GM12878 (cell line): ENCODE results near the gene GLTP. TPM values are rescaled to one million over a fixed set of nuclear protein-coding genes. Genes with fewer than 3 reads are reported as not detected.

Experiments
- ATAC-seq: fragments of 200-7000 bp; cut with Tn5 transposase; 3 replicates; pipeline ENCODE4 v1.9.1; 2020; ENCODE audit warnings: mild to moderate bottlenecking, moderate library complexity
- BruUV-seq: library from RNA; stranded (reverse); fragments of 400-500 nt; replicated peaks from 2 replicates; lab custom pipeline; 2021; lab: Mats Ljungman, UMichigan
- CTCF ChIA-PET: fragments of 300-600 bp; sonication (Branson Sonifier 250); formaldehyde crosslinking; extraction: SDS; loops from one replicate; lab custom pipeline; 2021; ENCODE audit warnings: inconsistent platforms; lab: Yijun Ruan, JAX
- POLR2A ChIA-PET: fragments of 350-600 bp; formaldehyde crosslinking; extraction: SDS; loops from one replicate; lab custom pipeline; 2021; ENCODE audit warnings: inconsistent platforms; lab: Charles Lee
- RAD21 ChIA-PET: fragments of 300-600 bp; sonication (Branson Sonifier 250); formaldehyde crosslinking; loops from one replicate; lab custom pipeline; 2023; ENCODE audit warnings: antibody characterized with exemption; ENCODE audit not compliant: unreplicated experiment; lab: Charles Lee
- SMC1A ChIA-PET: fragments of 300-600 bp; sonication (Branson Sonifier 250); formaldehyde crosslinking; loops from one replicate; lab custom pipeline; 2023; ENCODE audit not compliant: unreplicated experiment, uncharacterized antibody; lab: Charles Lee
- DNase-seq: peaks from one replicate; pipeline ENCODE4 v3.0.0-alpha.2; 2011; ENCODE audit warnings: low read depth, low spot score
- FAIRE-seq: peaks from 3 replicates; lab custom pipeline; 2011; peaks lifted over from hg19 to GRCh38; lab: Jason Lieb, UNC
- H2AFZ ChIP-seq: 2 replicates; pipeline ENCODE4 v1.6.0; 2011; ENCODE audit warnings: low read depth, low read length, control low read depth; ENCODE audit not compliant: control insufficient read depth
- H3K27ac ChIP-seq: 2 replicates; pipeline ENCODE4 v1.5.1; 2011; ENCODE audit warnings: control low read depth; ENCODE audit not compliant: control insufficient read depth, insufficient read depth
- H3K27me3 ChIP-seq, 2 experiments: replicated peaks in 1 of 2; 2 replicates each; pipeline versions ENCODE4 v1.6.0 to v1.6.1; 2011; ENCODE audit warnings: low read length in 1 of 2; ENCODE audit not compliant: control insufficient read depth in 2 of 2, insufficient read depth in 2 of 2
- H3K36me3 ChIP-seq, 2 experiments: 2 replicates each; pipeline ENCODE4 v1.5.1; 2011; ENCODE audit warnings: low read length in 1 of 2; ENCODE audit not compliant: control insufficient read depth in 2 of 2, insufficient read depth in 2 of 2
- H3K4me1 ChIP-seq: 2 replicates; pipeline ENCODE4 v1.6.1; 2011; ENCODE audit warnings: mild to moderate bottlenecking, low read length, moderate library complexity, mixed read lengths; ENCODE audit not compliant: control insufficient read depth, insufficient read depth
- H3K4me2 ChIP-seq: 2 replicates; pipeline ENCODE4 v1.6.0; 2011; ENCODE audit warnings: control low read depth; ENCODE audit not compliant: control insufficient read depth, insufficient read depth
- H3K4me3 ChIP-seq: fragments of 200-600 bp; sonication (generic); 2 replicates; pipeline ENCODE4 v1.5.1; 2016
- H3K79me2 ChIP-seq: 2 replicates; pipeline ENCODE4 v1.6.0; 2011; ENCODE audit warnings: low read length; ENCODE audit not compliant: control insufficient read depth, insufficient read depth
- H3K9ac ChIP-seq: 2 replicates; pipeline ENCODE4 v1.8.0; 2011; ENCODE audit warnings: low read length, control low read depth, mixed read lengths; ENCODE audit not compliant: control insufficient read depth, insufficient read depth
- H3K9me3 ChIP-seq: replicated peaks from 3 replicates; pipeline ENCODE4 v1.5.1; 2011; ENCODE audit warnings: mild to moderate bottlenecking, low read length; ENCODE audit not compliant: control insufficient read depth, insufficient read depth
- H4K20me1 ChIP-seq: 2 replicates; pipeline ENCODE4 v1.6.0; 2011; ENCODE audit not compliant: control insufficient read depth, insufficient read depth
- E2F4 ChIP-seq: IDR thresholded peaks from 2 replicates; pipeline ENCODE4 v1.6.1; 2012; ENCODE audit warnings: low read depth, low read length, improper control_type of control experiment
- ESRRA ChIP-seq: IDR thresholded peaks from 2 replicates; pipeline ENCODE4 v1.6.1; 2012; ENCODE audit warnings: mild to moderate bottlenecking, low read length, improper control_type of control experiment
- HDGF ChIP-seq: fragments of 450-650 bp; IDR thresholded peaks from 2 replicates; pipeline ENCODE4 v1.6.1; 2016; ENCODE audit warnings: antibody characterized with exemption
- JUNB ChIP-seq: IDR thresholded peaks from 2 replicates; pipeline ENCODE4 v1.6.1; 2016; ENCODE audit warnings: antibody characterized with exemption, mild to moderate bottlenecking
- MXI1 ChIP-seq: fragments of 150-350 bp; IDR thresholded peaks from 2 replicates; pipeline ENCODE4 v1.6.1; 2011; ENCODE audit warnings: low read depth, mild to moderate bottlenecking, inconsistent platforms, low read length, improper control_type of control experiment
- NRF1 ChIP-seq: conservative IDR thresholded peaks from 2 replicates; pipeline ENCODE4 v1.6.1; 2011; ENCODE audit warnings: mild to moderate bottlenecking, low read depth, low read length, improper control_type of control experiment
- PAX8 ChIP-seq: fragments of 450-650 bp; IDR thresholded peaks from 2 replicates; pipeline ENCODE4 v1.6.1; 2017; ENCODE audit warnings: mild to moderate bottlenecking, moderate library complexity
- RAD51 ChIP-seq: fragments of 450-650 bp; IDR thresholded peaks from 2 replicates; pipeline ENCODE4 v1.6.1; 2016; ENCODE audit warnings: moderate library complexity, mild to moderate bottlenecking, inconsistent platforms
- SREBF1 ChIP-seq: IDR thresholded peaks from 2 replicates; pipeline ENCODE4 v1.6.1; 2012; ENCODE audit warnings: mild to moderate bottlenecking, low read length
- SUZ12 ChIP-seq: fragments of 200-600 bp; sonication (generic); IDR thresholded peaks from one replicate; pipeline ENCODE4 v1.6.1; 2018; ENCODE audit warnings: antibody characterized with exemption, mild to moderate bottlenecking; ENCODE audit not compliant: unreplicated experiment
- TCF12 ChIP-seq: IDR thresholded peaks from 2 replicates; pipeline ENCODE4 v1.6.1; 2011; ENCODE audit warnings: low read depth, mild to moderate bottlenecking, low read length
- ZBTB11 ChIP-seq: fragments of 450-650 bp; formaldehyde crosslinking; IDR thresholded peaks from 2 replicates; pipeline ENCODE4 v1.5.0; 2022; ENCODE audit warnings: mild to moderate bottlenecking, missing genetic modification characterization
- ZZZ3 ChIP-seq: IDR thresholded peaks from 2 replicates; pipeline ENCODE4 v1.6.1; 2011; ENCODE audit warnings: low read depth; ENCODE audit not compliant: control insufficient read depth, insufficient read length
- WGBS: methylation state at CpG from one replicate; pipeline ENCODE4 v1.1.6; 2016; ENCODE audit warnings: low lambda C conversion rate; ENCODE audit not compliant: insufficient replicate concordance, insufficient coverage; ENCODE audit errors: missing lambda C conversion rate; 5-methylcytosine and 5-hydroxymethylcytosine counted together
- in situ Hi-C: fragments of 300-500 bp; cut with MboI; formaldehyde crosslinking; loops from 9 replicates; pipeline ENCODE4 v1.14.3; 2018; ENCODE audit warnings: mixed read lengths
- intact Hi-C: fragments of 100-400 bp; cut with micrococcal nuclease; formaldehyde crosslinking; loops from one replicate; pipeline ENCODE4 v1.14.2; 2022; ENCODE audit not compliant: unreplicated experiment
- polyA plus RNA-seq, 11 experiments: library from polyadenylated mRNA; depleted of rRNA in 4 of 11; unstranded in 6 of 11; stranded (reverse) in 5 of 11; fragments of >200 nt; fragmentation: Nextera tagmentation in 4 of 11; fragmentation: Illumina TruSeq in 1 of 11; extraction: Ambion mirVana in 4 of 11; extraction: Trizol in 1 of 11; gene quantifications; 1 replicate in 1 of 11; 2 replicates in 10 of 11; pipeline versions ENCODE4 v1.2.1 to v1.2.3, GENCODE V29; 2011 to 2016; ENCODE audit warnings: inconsistent platforms in 2 of 11, missing spikeins in 2 of 11, low read depth in 1 of 11
- total RNA-seq, 4 experiments: library from RNA; depleted of rRNA in 3 of 4; stranded (reverse); fragments of >200 nt in 3 of 4; fragmentation: Illumina TruSeq in 1 of 4; extraction: Trizol in 1 of 4; gene quantifications; 2 replicates each; pipeline versions ENCODE4 v1.2.1 to v1.2.3, GENCODE V29; 2013 to 2021
- TF ChIP-seq, protein P1 (sequence below): fragments of 450-650 bp; IDR thresholded peaks from 2 replicates; pipeline ENCODE4 v1.6.1; 2017; ENCODE audit warnings: mild to moderate bottlenecking, low read depth, inconsistent platforms; ENCODE audit not compliant: poor library complexity, severe bottlenecking

The GLTP gene
- total and polyA plus RNA-seq, 10 of the 15 experiments (the other 5 are each of a cell fraction or from before 2014, with no cell fraction given): 16.8 to 44.0 (median 25.3) TPM

GRCh38 chr12:109926016-109926415 is 45.7 kb upstream of the GLTP start (continued):
- TF ChIP-seq ZBTB11 (CRISPR knock-in tag) (no peak), ESRRA (no peak), SREBF1 (no peak), MXI1 (no peak)
- TF ChIP-seq, protein P1, sequence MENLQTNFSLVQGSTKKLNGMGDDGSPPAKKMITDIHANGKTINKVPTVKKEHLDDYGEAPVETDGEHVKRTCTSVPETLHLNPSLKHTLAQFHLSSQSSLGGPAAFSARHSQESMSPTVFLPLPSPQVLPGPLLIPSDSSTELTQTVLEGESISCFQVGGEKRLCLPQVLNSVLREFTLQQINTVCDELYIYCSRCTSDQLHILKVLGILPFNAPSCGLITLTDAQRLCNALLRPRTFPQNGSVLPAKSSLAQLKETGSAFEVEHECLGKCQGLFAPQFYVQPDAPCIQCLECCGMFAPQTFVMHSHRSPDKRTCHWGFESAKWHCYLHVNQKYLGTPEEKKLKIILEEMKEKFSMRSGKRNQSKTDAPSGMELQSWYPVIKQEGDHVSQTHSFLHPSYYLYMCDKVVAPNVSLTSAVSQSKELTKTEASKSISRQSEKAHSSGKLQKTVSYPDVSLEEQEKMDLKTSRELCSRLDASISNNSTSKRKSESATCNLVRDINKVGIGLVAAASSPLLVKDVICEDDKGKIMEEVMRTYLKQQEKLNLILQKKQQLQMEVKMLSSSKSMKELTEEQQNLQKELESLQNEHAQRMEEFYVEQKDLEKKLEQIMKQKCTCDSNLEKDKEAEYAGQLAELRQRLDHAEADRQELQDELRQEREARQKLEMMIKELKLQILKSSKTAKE: no peak

DNA sequence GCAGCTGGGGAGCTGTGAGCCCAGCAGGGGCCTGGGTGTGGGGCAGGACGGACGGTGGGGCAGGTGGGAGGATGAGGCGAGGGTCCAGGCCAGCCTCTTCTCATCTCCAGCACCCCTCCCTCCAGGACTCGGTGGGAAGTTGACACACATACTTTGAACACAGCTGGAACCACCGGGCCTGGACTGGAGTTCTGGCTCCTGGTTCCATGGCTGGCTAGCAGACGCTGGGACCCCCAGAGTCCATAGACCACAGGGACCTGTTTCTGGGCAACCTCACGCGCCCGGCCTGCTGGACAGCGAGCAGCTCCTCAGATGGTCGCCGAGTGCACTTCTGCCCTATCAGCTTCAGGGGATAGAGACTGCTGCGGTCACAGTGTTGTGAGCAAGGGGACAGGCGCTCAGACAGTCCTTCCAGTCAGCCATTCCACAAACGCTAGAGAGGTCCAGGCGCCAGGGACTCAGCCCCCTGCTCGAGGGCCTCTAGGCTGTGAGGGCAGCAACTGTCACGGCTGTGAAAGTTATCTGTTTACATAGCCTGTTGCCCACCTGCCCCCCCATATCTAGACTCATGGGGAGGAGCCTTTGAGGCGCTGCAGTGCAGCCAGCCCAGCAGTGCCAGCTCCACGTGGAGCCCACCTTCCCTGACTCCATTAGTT is 45.0 kb upstream of the GLTP start:
- no TSS peak for BruUV-seq
- Histone ChIP-seq H3K4me3 (no peak overlapping the region), H3K9me3 (no peaks in the 10 kb centered on the region), H2AFZ (no peak overlapping the region), H3K27ac (no peak overlapping the region), H3K4me2 (no peak overlapping the region), H4K20me1 (no peaks in the 10 kb centered on the region), H3K9ac (no peak overlapping the region), H3K27me3 (no peaks in the 10 kb centered on the region), H3K79me2 (no peaks in the 10 kb centered on the region), H3K4me1 (no peaks in the 10 kb centered on the region), H3K36me3 (peaks cover 0 to 2% of the 10 kb centered on the region in 2 experiments; a peak in 3 of 4 replicates)
- in situ Hi-C loops (no loop called here), intact Hi-C loops (loop anchor here (5.0 kb wide), 1 partner anchor 73 kb away; no protein-coding TSS in a partner anchor)
- ChIA-PET SMC1A (interaction anchor here (0.7 kb wide), 1 partner anchor 1064 kb away, joined by 3 read pairs; no protein-coding TSS in a partner anchor), CTCF (interaction anchor here (0.9 to 1.4 kb wide), 3 partner anchors 25 to 72 kb away, joined by 3 to 4 read pairs (median 3); no protein-coding TSS in a partner anchor), RAD21 (no interaction called here), POLR2A (no interaction called here)
- WGBS: 77% methylated on average over 20 of the region's 20 CpGs
- DNase-seq (no peak), FAIRE-seq (no peak), ATAC-seq (no peak)
- TF ChIP-seq E2F4: no peak
- TF ChIP-seq SUZ12: no peak
- no peak for TF ChIP-seq ZZZ3
- no peak for TF ChIP-seq JUNB
- no peak for TF ChIP-seq RAD51
- TF ChIP-seq HDGF: no peak
- no peak for TF ChIP-seq NRF1
- TF ChIP-seq TCF12: no peak
- TF ChIP-seq PAX8: no peak
- TF ChIP-seq, protein P1: no peak
